Trophoblast cell (in vitro differentiated cells and primary cell): ENCODE data around the gene KRTAP4-11.

Source experiments
- DNase-seq, 2 donors: peaks; one replicate each; pipeline ENCODE4 v3.0.0-alpha.2; 2016
- H2AFZ ChIP-seq: 2 replicates; pipeline ENCODE4 v1.6.1; 2013; ENCODE audit warnings: low read length, moderate library complexity, mild to moderate bottlenecking; ENCODE audit not compliant: insufficient read depth, poor library complexity
- H2AK5ac ChIP-seq: 2 replicates; pipeline ENCODE4 v1.6.1; 2013; ENCODE audit warnings: mild to moderate bottlenecking, low read length
- H2BK120ac ChIP-seq: 2 replicates; pipeline ENCODE4 v1.6.1; 2013; ENCODE audit warnings: low read length, mild to moderate bottlenecking, moderate library complexity; ENCODE audit not compliant: insufficient read depth, poor library complexity
- H2BK12ac ChIP-seq: 2 replicates; pipeline ENCODE4 v1.6.1; 2013; ENCODE audit warnings: mild to moderate bottlenecking, low read length, moderate library complexity
- H2BK5ac ChIP-seq: 2 replicates; pipeline ENCODE4 v1.6.1; 2013; ENCODE audit warnings: low read length, low read depth, moderate library complexity, mild to moderate bottlenecking; ENCODE audit not compliant: poor library complexity
- H3K14ac ChIP-seq: 2 replicates; pipeline ENCODE4 v1.6.1; 2013; ENCODE audit warnings: mild to moderate bottlenecking, low read length
- H3K18ac ChIP-seq: 2 replicates; pipeline ENCODE4 v1.6.1; 2013; ENCODE audit warnings: mild to moderate bottlenecking, low read length
- H3K23ac ChIP-seq: 2 replicates; pipeline ENCODE4 v1.6.1; 2013; ENCODE audit warnings: low read length
- H3K27ac ChIP-seq: 2 replicates; pipeline ENCODE4 v1.5.1; 2013; ENCODE audit warnings: low read depth, mild to moderate bottlenecking, inconsistent platforms, low read length, moderate library complexity
- H3K27me3 ChIP-seq: 2 replicates; pipeline ENCODE4 v1.6.1; 2013; ENCODE audit warnings: inconsistent platforms, mild to moderate bottlenecking, low read length, moderate library complexity; ENCODE audit not compliant: insufficient read depth
- H3K36me3 ChIP-seq, 2 experiments: 1 replicate in 1 of 2; 2 replicates in 1 of 2; pipeline ENCODE4 v1.6.1; 2013; ENCODE audit warnings: low read length in 2 of 2, mild to moderate bottlenecking in 2 of 2, moderate library complexity in 1 of 2; ENCODE audit not compliant: insufficient read depth in 2 of 2, control insufficient read depth in 1 of 2
- H3K4ac ChIP-seq: 2 replicates; pipeline ENCODE4 v1.6.1; 2013; ENCODE audit warnings: low read depth, mild to moderate bottlenecking, low read length, moderate library complexity
- H3K4me1 ChIP-seq, 2 experiments: 1 replicate in 1 of 2; 2 replicates in 1 of 2; pipeline ENCODE4 v1.6.1; 2013; ENCODE audit warnings: low read length in 2 of 2, mild to moderate bottlenecking in 2 of 2, moderate library complexity in 1 of 2; ENCODE audit not compliant: insufficient read depth in 2 of 2, control insufficient read depth in 1 of 2
- H3K4me2 ChIP-seq: 2 replicates; pipeline ENCODE4 v1.6.1; 2013; ENCODE audit warnings: inconsistent platforms, mild to moderate bottlenecking, low read length, moderate library complexity
- H3K4me3 ChIP-seq: 2 replicates; pipeline ENCODE4 v1.5.1; 2013; ENCODE audit warnings: mild to moderate bottlenecking, low read depth, low read length, inconsistent platforms
- H3K79me1 ChIP-seq: one replicate; pipeline ENCODE4 v1.6.1; 2013; ENCODE audit warnings: low read length
- H3K79me2 ChIP-seq: 2 replicates; pipeline ENCODE4 v1.6.1; 2013; ENCODE audit warnings: low read length, mild to moderate bottlenecking; ENCODE audit not compliant: control insufficient read depth, insufficient read depth, poor library complexity
- H3K9ac ChIP-seq: 2 replicates; pipeline ENCODE4 v1.6.1; 2013; ENCODE audit warnings: mild to moderate bottlenecking, low read length
- H3K9me3 ChIP-seq: 2 replicates; pipeline ENCODE4 v1.6.1; 2013; ENCODE audit warnings: low read depth, mild to moderate bottlenecking, control low read depth, inconsistent platforms, low read length; ENCODE audit not compliant: insufficient read depth
- H4K12ac ChIP-seq: 2 replicates; pipeline ENCODE4 v1.6.1; 2013; ENCODE audit warnings: low read depth, mild to moderate bottlenecking, low read length, moderate library complexity
- H4K8ac ChIP-seq: 2 replicates; pipeline ENCODE4 v1.6.1; 2013; ENCODE audit warnings: low read depth, mild to moderate bottlenecking, low read length, moderate library complexity
- H4K91ac ChIP-seq: one replicate; pipeline ENCODE4 v1.6.1; 2013; ENCODE audit warnings: low read depth, mild to moderate bottlenecking, low read length, moderate library complexity
- WGBS: extraction: QIAGEN DNeasy Blood & Tissue Kit; methylation state at CpG from one replicate; pipeline ENCODE4 v1.1.7; 2013; ENCODE audit warnings: missing lambda C conversion rate; ENCODE audit not compliant: insufficient read length, insufficient coverage; ENCODE audit errors: extremely low coverage; 5-methylcytosine and 5-hydroxymethylcytosine counted together

The KRTAP4-11 gene

GRCh38 chr17:41133880-41134735, 15.9 kb upstream of the KRTAP4-11 start:
- no peak overlapping the region for H2AFZ ChIP-seq
- no peak overlapping the region for H2BK5ac ChIP-seq
- no peaks in the 10 kb centered on the region for H3K79me1 ChIP-seq
- no peak overlapping the region for H4K12ac ChIP-seq
- no peak overlapping the region for H3K27ac ChIP-seq
- H4K91ac ChIP-seq, result no peak overlapping the region
- no peak overlapping the region for H3K4me3 ChIP-seq
- H2AK5ac ChIP-seq, result no peak overlapping the region
- no peak overlapping the region for H3K18ac ChIP-seq
- H2BK120ac ChIP-seq, result no peak overlapping the region
- no peaks in the 10 kb centered on the region for H3K36me3 ChIP-seq
- no peaks in the 10 kb centered on the region for H3K4me1 ChIP-seq
- no peak for DNase-seq
- H3K27me3 ChIP-seq, result no peaks in the 10 kb centered on the region
- no peaks in the 10 kb centered on the region for H3K9me3 ChIP-seq
- H3K9ac ChIP-seq, result no peak overlapping the region
- no peaks in the 10 kb centered on the region for H3K79me2 ChIP-seq
- H3K23ac ChIP-seq, result no peak overlapping the region
- no peak overlapping the region for H3K4ac ChIP-seq
- no peak overlapping the region for H2BK12ac ChIP-seq
- WGBS, result no CpG with 5 or more reads among the region's 2 CpGs
- H3K14ac ChIP-seq, result no peak overlapping the region
- H4K8ac ChIP-seq, result no peak overlapping the region
- no peak overlapping the region for H3K4me2 ChIP-seq

- peak in 1 of 2 donors; percentile 73 for DNase-seq
- Histone ChIP-seq H3K27me3 (no peaks in the 10 kb centered on the region), H2BK5ac (no peak overlapping the region), H2AK5ac (no peak overlapping the region), H3K27ac (no peak overlapping the region), H2BK120ac (no peak overlapping the region), H3K4me1 (no peaks in the 10 kb centered on the region), H3K36me3 (no peaks in the 10 kb centered on the region), H4K12ac (no peak overlapping the region), H4K91ac (no peak overlapping the region), H3K23ac (no peak overlapping the region), H3K18ac (no peak overlapping the region), H3K79me2 (no peaks in the 10 kb centered on the region), H3K4ac (no peak overlapping the region), H3K79me1 (no peaks in the 10 kb centered on the region), H3K9ac (no peak overlapping the region), H2BK12ac (no peak overlapping the region), H3K14ac (no peak overlapping the region), H3K4me2 (no peak overlapping the region), H3K9me3 (no peaks in the 10 kb centered on the region), H3K4me3 (no peak overlapping the region), H2AFZ (no peak overlapping the region), H4K8ac (no peak overlapping the region)
- no CpG with 5 or more reads among the region's 3 CpGs for whole genome bisulfite sequencing
These were observed 13.8 kb upstream of the KRTAP4-11 start for GRCh38 chr17:41131979-41132378.

- Histone ChIP-seq H3K4ac (no peak overlapping the region), H3K4me2 (no peak overlapping the region), H4K8ac (no peak overlapping the region), H3K79me2 (no peaks in the 10 kb centered on the region), H3K79me1 (no peaks in the 10 kb centered on the region), H3K9me3 (no peaks in the 10 kb centered on the region), H3K36me3 (no peaks in the 10 kb centered on the region), H3K18ac (no peak overlapping the region), H4K91ac (no peak overlapping the region), H2BK120ac (no peak overlapping the region), H2BK5ac (no peak overlapping the region), H3K14ac (no peak overlapping the region), H2BK12ac (no peak overlapping the region), H4K12ac (no peak overlapping the region), H3K27me3 (no peaks in the 10 kb centered on the region), H3K23ac (no peak overlapping the region), H3K4me3 (no peak overlapping the region), H2AFZ (no peak overlapping the region), H3K27ac (no peak overlapping the region), H2AK5ac (no peak overlapping the region), H3K9ac (no peak overlapping the region), H3K4me1 (no peaks in the 10 kb centered on the region)
- WGBS, result no CpG with 5 or more reads among the region's 1 CpG
- no peak for DNase-seq
These were observed 9.2 kb upstream of the KRTAP4-11 start for GRCh38 chr17:41127371-41127770.

GRCh38 chr17:41126412-41126811, 8.2 kb upstream of the KRTAP4-11 start:
- Histone ChIP-seq H3K4ac (no peak overlapping the region), H2BK120ac (no peak overlapping the region)
- no CpG with 5 or more reads among the region's 3 CpGs for WGBS

More at GRCh38 chr17:41126412-41126811, 8.2 kb upstream of the KRTAP4-11 start:
- no peaks in the 10 kb centered on the region for H3K79me1 ChIP-seq
- H4K12ac ChIP-seq, result no peak overlapping the region
- H2AK5ac ChIP-seq, result no peak overlapping the region
- no peak overlapping the region for H2AFZ ChIP-seq
- H3K27ac ChIP-seq, result no peak overlapping the region
- H3K4me3 ChIP-seq, result no peak overlapping the region
- no peaks in the 10 kb centered on the region for H3K79me2 ChIP-seq
- H3K4me2 ChIP-seq, result no peak overlapping the region
- no peak overlapping the region for H3K18ac ChIP-seq
- no peaks in the 10 kb centered on the region for H3K4me1 ChIP-seq
- no peak overlapping the region for H3K23ac ChIP-seq
- no peak for DNase-seq
- no peaks in the 10 kb centered on the region for H3K36me3 ChIP-seq
- no peaks in the 10 kb centered on the region for H3K27me3 ChIP-seq
- H3K9ac ChIP-seq, result no peak overlapping the region
- no peaks in the 10 kb centered on the region for H3K9me3 ChIP-seq
- H3K14ac ChIP-seq, result no peak overlapping the region
- no peak overlapping the region for H4K8ac ChIP-seq
- no peak overlapping the region for H2BK12ac ChIP-seq
- no peak overlapping the region for H2BK5ac ChIP-seq
- H4K91ac ChIP-seq, result no peak overlapping the region
